Lung microvascular endothelial cell (primary cell): Measurements from ENCODE around the gene CYB561A3. TPM values are rescaled to one million over a fixed set of nuclear protein-coding genes. Genes with fewer than 3 reads are reported as not detected.
"Not testable (repeated sequence)": the region's sequence is repeated elsewhere in the genome, so short reads cannot be mapped to it uniquely, and the experiment has no call there.

ENCODE experiments used
- DNase-seq, 2 donors: peaks; one replicate each; pipeline versions ENCODE4 v3.0.0 to v3.0.0-alpha.2; 2010; ENCODE audit warnings: low read depth in 2 of 2
- total RNA-seq: library from RNA; depleted of rRNA; stranded (reverse); fragments of >200 nt; gene quantifications from 2 replicates; pipeline ENCODE4 v1.2.1, GENCODE V29; 2014

The CYB561A3 gene, protein sequence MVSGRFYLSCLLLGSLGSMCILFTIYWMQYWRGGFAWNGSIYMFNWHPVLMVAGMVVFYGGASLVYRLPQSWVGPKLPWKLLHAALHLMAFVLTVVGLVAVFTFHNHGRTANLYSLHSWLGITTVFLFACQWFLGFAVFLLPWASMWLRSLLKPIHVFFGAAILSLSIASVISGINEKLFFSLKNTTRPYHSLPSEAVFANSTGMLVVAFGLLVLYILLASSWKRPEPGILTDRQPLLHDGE
- 38.1 and 76.4 TPM in 2 replicates for total RNA-seq

DNA sequence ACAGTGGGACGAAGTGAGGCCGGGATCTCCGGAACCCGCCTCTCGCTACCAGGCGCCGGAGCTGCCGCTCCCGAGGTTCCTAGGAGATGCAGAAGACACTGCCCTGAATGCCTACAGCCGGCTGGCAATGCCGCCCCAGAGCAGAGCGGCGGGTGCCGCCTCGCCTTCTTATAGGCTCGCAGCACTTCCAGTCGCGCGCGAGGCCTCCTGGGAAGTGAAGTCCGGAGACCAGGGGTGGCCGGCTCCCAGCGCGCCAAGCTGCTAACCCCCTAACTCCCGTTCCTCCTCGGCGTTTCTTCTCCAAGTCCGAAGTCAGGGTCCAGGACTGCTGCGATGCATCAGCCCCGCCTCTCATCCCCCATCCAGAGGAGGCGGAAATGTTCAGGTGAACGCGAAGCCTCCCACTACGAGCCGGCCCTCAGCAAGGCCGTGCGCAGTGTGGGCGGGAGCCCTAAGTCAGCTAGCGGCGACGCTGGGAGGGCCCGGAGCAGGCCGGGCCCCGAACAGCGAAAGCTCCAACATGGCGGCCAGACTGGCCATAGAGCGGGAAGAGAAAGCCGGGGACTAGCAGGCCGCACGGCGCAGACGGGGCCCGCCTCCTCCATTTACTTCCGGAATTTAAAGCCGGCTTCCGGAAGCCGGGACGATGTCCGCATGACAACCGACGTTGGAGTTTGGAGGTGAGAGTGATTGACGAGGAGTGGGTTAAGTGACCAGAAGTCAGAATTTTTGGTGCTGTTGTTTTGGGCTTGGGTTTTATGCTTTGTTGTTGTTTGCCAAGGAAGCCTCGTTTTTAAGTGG is at the start of gene CYB561A3, which contains the start of gene TMEM138:
Gene CYB561A3, minus strand, starts transcription at position 142 of the 801 bp plus-strand sequence. CDS start 5,169 bp downstream, outside the sequence.
Gene TMEM138, plus strand, starts transcription at position 634 of the 801 bp plus-strand sequence. CDS start 2,017 bp downstream, outside the sequence.
- DNase-seq: peak; percentile 94

GRCh38 chr11:61406991-61407728 is 45.5 kb upstream of the CYB561A3 start:
- DNase-seq: no peak

DNA sequence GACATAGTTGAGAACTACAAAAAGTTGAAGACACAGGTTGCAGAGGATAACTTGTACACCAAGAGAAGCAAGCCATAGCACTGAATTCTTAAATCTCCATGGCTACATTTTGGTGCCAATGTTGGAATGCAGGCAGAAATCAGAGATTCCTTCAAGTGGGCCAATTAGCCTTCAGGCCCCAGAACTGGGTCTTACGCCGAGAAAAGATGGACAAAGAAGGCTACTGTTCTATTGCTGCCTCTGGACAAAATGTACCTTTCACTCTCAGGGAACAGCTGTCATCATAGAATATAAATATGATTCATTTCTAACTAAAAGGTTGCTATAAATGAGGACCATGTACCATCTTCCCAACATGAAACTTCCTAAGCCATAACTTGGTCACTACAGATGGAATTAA is 44.4 kb upstream of the CYB561A3 start:
- no peak for DNase-seq

- DNase-seq: no peak
Observed at GRCh38 chr11:61404641-61405040, 43.0 kb upstream of the CYB561A3 start.

GRCh38 chr11:61404103-61404502 is 42.4 kb upstream of the CYB561A3 start:
- no peak for DNase-seq

GRCh38 chr11:61403658-61404057 is 42.0 kb upstream of the CYB561A3 start:
- no peak for DNase-seq

DNA sequence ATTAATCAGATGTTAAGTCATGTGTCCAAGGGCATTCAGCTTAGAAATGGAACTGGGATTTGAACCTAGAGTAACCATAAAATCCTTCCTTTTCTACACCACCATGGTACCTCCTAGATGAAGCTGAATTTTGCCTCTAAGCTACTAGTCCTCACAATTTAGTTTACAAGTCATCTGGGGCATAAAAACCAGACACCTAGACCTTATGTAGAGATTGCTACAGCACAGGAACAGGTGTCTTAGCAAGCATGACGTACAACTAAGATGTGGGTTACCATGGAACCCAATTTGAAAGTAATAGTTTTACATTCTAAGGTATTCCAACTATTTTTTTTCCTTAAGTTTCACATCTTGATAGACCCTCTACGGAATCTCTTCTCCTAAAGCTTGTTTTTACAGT is 39.9 kb upstream of the CYB561A3 start:
- DNase-seq: no peak

GRCh38 chr11:61401173-61401572 is 39.5 kb upstream of the CYB561A3 start:
- DNase-seq: no peak

DNA sequence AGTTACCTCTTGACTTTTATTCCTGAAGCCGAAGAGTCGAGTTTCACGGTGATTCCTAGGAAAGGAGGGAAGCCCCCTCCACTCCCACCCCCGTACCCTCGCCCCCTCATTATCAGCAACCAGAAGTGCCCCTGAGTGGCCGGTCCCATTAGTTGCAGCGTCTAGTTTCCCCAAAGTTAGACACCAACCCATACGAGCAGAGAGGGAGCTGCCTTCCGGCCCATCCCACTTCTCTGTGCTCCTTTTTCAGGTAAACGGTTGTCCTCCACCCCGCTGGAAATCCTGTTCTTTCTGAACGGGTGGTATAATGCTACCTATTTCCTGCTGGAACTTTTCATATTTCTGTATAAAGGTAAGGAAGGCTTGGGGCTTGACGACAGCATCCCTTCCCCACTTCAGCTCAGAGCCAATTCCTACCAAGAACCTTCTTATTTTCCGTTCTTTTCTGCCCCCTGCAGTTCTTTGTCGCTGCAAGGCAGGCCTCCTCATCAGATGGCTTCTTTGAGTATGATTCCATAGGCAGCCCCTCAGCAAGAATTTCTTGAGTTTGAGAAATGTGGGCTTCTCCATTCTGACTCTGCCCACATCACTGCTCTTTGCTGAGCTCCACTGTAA is 31.4 kb upstream of the CYB561A3 start:
- DNase-seq: peak in 1 of 2 donors; percentile 22

GRCh38 chr11:61390161-61390560 is 28.5 kb upstream of the CYB561A3 start:
- DNase-seq: no peak

DNA sequence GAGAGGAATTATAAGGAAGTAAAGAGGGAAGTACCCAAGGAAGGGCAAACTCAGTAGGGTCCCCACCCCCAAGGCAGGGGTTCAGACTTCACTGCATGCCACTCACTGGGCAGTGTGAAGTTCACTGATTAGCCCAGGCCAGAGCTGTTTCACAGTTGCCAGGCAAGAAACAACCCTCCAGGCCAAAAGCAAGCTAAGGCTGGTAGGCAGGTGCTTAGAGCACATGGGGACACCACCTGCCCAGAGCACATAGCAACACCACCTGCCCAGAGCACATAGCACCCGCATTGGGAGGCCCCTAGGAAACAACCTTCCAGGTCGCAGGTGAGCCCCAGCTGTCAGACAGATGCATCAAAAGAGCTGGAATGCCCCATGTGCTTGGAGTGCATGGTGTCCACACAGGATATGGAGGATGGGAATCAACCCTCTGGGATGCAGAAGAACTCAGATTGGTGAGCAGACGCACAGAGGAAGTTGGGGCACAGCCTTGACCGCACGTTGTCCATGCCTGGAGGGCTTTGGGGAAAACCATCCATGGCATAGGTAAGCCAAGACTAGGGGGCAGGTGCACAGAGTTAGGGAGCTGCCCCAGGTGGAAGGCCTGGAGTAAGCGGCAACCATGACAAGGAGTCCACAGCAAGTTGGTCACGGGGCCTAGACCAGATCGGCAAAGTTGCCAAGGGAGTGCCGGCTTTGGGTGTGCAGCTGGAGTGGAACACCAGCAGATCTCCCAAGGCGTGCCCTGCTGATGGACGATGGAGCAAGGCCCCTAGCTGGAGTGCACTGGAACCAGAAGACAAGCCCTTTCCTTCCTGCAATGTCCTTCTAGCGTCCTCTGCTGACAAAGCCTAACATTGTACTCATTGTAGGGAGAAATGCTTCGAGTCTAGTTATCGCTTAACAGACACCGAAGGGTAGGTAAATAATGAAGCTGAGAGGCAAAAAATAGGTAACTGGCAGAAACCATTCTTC is 22.9 kb upstream of the CYB561A3 start:
- DNase-seq: peak; percentile 24 to 32

DNA sequence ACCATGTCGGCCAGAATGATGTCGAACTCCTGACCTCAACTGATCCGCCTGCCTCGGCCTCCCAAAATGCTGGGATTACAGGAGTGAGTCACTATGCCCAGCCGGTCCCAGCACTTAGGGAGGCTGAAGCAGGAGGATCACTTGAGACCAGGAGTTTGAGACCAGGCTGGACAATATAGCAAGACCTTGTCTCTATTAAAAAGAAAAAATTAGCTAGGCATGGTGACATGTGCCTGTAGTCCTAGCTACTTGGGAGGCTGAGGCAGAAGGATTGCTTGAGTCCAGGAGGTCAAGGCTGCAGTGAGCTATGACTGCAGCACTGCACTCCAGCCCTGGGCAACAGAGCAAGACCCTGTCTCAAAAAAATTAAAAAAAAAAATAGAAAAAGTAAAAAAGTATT is 22.2 kb upstream of the CYB561A3 start:
- DNase-seq: not testable (repeated sequence)

- DNase-seq: no peak
Observed at GRCh38 chr11:61380884-61381283, 19.2 kb upstream of the CYB561A3 start.

DNA sequence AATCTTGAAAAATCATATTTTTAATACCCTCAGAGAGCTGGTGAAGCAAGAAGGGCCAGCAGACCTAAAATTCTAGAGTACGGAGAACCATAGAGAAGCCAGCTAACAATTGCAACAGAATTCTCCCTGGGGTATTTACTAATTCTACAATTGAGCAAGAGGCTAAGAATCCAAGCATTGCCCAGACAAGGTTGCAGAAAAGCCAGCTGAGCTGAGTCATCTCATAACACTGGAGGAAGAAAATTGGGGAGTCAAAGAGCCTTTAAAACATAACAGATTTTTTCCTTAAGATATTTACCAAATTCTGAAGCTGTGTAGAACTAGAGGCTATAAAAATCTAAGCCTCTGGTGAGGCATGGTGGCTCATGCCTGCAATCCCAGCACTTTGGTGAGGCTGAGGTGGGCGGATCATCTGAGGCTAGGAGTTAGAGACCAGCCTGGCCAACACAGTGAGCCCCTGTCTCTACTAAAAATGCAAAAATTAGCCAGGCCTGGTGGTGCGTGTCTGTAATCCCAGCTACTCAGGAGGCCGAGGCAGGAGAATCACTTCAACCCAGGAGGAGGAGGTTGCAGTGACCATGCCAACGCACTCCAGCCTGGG is 17.1 kb upstream of the CYB561A3 start:
- no peak for DNase-seq

GRCh38 chr11:61377461-61378160 is 15.9 kb upstream of the CYB561A3 start:
- DNase-seq: no peak

GRCh38 chr11:61375761-61376108 is 14.1 kb upstream of the CYB561A3 start:
- DNase-seq: no peak

DNA sequence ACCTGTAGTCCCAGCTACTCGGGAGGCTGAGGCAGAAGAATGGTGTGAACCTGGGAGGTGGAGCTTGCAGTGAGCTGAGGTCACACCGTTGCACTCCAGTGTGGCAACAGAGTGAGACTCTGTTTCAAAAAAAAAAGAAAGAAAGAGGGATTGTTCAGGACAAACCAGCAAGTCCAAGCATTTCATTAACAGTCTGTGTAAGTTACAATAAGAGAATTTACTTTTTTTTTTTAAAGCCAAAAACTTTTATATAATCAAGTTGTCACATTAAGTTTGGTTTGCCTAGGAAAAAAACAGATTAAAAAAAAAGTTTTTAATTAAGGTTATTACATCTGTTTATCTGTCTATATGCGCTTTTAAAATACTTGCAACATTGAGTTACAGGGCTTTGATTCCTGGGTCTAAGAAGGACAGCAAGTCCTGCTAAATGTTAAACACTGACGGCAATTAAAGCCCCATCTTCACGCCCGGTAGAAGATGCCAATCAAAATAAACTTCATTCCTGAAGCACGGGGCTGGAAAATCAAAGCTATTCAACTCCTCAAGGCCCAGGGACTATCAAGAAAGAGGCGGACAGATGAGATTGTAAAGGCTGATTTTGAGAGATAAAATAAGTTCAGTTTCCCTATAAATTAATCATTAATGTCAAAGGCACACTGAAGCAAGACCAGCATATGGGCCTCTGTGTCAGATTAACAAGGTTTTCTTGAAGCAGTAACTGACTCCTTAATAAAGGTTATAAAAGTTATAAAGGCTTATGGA is 11.2 kb upstream of the CYB561A3 start:
- DNase-seq: no peak

DNA sequence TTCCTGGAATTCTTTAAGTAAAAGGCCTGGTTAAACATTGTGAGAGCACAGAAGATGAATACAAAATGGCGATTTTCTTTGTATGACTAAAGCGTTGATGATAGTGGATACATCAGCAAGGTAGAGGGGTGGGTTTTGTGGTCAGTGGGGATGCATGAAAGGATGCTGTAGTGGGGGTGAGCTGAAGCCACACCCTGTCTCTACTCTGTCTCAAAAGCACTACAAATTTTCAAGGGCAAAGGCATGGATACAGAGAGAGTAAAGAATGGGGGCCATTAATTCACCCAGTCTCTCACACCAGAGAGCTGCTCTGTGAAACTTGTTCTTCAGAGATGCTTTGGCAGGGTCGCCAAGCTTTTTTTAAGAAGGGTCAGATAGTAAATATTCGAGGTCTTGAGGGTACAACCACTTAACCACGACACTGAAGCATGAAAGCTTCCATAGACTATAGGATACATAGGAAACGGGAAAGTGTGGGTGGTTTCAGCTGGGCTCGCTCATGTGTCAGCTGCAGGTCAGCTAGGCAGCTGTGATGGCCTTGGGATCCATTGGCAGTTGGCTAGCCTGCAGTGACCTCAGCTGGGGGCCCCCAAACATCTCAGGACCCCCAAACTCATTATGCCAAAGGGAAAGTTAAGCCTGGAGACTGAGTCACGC is 8.8 kb upstream of the CYB561A3 start:
- no peak for DNase-seq
